RWPE1 (cell line): Measurements from ENCODE around the gene NBEA.

ENCODE experiments used
- CTCF ChIA-PET: fragments of 350-600 bp; sonication (Branson Sonifier 250); formaldehyde crosslinking; extraction: SDS; loops from one replicate; lab custom pipeline; 2021; lab: Yijun Ruan, JAX
- POLR2A ChIA-PET: fragments of 400-600 bp; formaldehyde crosslinking; extraction: SDS; loops from one replicate; lab custom pipeline; 2020; ENCODE audit warnings: antibody characterized with exemption; ENCODE audit not compliant: low non-redundant PET; lab: Yijun Ruan, JAX
- DNase-seq: peaks from one replicate; pipeline ENCODE4 v3.0.0; 2012; ENCODE audit warnings: low spot score
- H3K27ac ChIP-seq: fragments of 450-650 bp; 2 replicates; pipeline ENCODE4 v1.5.1; 2017
- TF ChIP-seq, protein P1 (sequence below): fragments of 450-650 bp; conservative IDR thresholded peaks from 2 replicates; pipeline ENCODE4 v1.5.1; 2017; ENCODE audit warnings: low read depth, mild to moderate bottlenecking

The NBEA gene

DNA sequence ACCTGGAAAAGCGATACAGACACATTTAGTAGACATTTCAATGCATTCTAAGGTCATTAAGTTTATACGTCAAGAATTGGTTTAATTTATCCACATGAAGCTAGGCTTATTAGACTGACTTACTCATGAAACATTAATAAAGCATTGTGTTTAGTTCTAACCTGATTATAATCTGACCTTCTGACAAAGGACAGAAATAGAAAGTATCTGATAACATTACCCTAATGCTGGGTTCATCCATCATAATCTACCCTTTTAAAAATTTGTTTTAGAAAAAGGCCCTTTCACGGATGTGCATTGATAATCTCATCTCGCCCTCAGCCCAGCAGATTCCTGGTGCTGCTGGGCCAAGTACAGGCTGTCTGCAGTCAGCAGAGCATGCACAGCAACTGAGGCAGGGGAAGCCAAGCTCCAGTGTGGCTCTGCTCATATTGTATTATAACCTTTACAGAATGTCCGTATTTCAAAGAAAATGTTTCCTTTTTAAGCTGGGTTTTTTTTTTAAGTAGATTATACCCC lies 676.6 kb downstream of the NBEA start:
- TF ChIP-seq, protein P1, sequence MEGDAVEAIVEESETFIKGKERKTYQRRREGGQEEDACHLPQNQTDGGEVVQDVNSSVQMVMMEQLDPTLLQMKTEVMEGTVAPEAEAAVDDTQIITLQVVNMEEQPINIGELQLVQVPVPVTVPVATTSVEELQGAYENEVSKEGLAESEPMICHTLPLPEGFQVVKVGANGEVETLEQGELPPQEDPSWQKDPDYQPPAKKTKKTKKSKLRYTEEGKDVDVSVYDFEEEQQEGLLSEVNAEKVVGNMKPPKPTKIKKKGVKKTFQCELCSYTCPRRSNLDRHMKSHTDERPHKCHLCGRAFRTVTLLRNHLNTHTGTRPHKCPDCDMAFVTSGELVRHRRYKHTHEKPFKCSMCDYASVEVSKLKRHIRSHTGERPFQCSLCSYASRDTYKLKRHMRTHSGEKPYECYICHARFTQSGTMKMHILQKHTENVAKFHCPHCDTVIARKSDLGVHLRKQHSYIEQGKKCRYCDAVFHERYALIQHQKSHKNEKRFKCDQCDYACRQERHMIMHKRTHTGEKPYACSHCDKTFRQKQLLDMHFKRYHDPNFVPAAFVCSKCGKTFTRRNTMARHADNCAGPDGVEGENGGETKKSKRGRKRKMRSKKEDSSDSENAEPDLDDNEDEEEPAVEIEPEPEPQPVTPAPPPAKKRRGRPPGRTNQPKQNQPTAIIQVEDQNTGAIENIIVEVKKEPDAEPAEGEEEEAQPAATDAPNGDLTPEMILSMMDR, result no peak
- no peak for DNase-seq
- POLR2A ChIA-PET, result no interaction called here
- H3K27ac ChIP-seq, result no peak overlapping the region
- CTCF ChIA-PET, result no interaction called here

DNA sequence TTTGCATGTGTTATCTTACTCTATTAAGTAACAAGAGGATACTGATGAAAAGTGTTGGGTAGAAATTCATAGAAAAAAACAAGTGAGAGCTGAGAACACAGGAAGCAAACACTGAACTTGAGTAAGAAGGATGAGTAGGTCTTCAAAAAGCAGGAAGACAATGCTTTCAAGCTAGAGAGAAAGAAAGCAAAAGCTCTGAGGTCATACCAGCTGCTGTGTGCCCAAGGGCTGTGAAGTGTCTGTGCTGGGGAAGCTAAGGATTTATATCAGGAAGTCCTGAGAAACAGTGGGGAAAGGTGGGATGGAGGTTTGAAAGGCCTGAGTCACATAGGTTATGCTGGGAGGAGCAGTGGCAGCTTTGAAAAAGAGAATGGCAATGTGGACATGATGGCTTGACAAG lies 679.9 kb downstream of the NBEA start:
- no peak overlapping the region for H3K27ac ChIP-seq
- DNase-seq, result no peak
- TF ChIP-seq, protein P1, result no peak
- CTCF ChIA-PET, result interaction anchor here (1.4 kb wide), 1 partner anchor 9 kb away, joined by 6 read pairs; no protein-coding TSS in a partner anchor
- POLR2A ChIA-PET, result no interaction called here

DNA sequence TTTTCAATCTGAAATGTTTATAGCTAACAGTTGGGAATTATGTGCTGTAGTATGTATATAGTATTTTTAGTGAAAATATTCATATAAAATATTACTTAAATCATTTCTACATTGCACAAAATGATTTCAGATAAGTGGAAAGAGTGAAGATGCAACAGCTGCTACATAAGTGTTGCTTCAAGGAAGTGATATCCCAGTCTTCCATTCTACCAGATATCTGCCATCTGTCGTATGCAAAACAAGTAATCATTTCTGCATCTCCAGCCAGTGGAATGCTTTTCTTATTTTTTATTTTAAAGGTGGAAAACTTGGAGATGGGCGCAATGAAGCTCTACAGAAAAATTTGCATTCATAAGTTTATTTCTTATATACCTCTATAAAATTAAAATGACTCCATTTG lies 687.0 kb downstream of the NBEA start:
- no peak overlapping the region for H3K27ac ChIP-seq
- CTCF ChIA-PET, result interaction anchor here (0.5 kb wide), 1 partner anchor 44 kb away, joined by 3 read pairs; no protein-coding TSS in a partner anchor
- TF ChIP-seq, protein P1, result no peak
- POLR2A ChIA-PET, result no interaction called here
- no peak for DNase-seq

DNA sequence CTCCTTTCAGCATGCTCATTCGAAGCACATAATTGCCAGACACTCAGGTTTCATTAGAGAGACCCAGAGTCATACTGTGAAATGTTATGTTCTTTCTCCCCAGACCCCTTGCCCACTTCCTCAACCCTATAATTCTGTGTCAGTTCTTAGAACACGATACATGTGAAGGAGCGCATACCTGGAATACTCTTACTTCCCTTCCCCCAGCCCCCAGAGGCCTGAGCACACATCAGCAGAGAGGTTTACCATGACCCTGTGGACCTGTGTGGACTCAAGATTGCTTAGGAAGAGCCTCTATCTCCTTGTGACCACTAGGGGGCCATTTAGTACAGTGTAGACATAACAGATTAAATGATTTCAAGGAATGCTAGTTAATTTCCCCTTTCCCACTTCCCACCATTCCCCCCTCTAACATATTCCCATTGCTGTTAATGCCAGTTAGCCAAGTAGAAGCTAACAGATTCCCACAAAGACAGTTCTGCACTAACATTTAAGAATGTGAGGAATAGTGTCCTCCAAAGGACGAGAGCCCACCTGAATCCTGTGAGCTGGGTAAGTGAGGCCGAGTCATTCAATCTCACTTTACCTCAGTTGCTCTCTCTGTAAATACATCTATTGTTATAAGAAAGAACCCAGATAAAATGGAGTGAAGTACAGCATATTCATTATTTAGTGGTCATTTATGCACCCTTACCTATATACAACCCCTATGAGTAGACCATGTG lies 688.6 kb downstream of the NBEA start:
- TF ChIP-seq, protein P1, result peak; percentile 59
- POLR2A ChIA-PET, result no interaction called here
- no peak overlapping the region for H3K27ac ChIP-seq
- CTCF ChIA-PET, result interaction anchor here (0.6 to 1.5 kb wide), 5 partner anchors 9 to 1108 kb away, joined by 3 to 6 read pairs (median 3); no protein-coding TSS in a partner anchor
- DNase-seq, result peak; percentile 31

DNA sequence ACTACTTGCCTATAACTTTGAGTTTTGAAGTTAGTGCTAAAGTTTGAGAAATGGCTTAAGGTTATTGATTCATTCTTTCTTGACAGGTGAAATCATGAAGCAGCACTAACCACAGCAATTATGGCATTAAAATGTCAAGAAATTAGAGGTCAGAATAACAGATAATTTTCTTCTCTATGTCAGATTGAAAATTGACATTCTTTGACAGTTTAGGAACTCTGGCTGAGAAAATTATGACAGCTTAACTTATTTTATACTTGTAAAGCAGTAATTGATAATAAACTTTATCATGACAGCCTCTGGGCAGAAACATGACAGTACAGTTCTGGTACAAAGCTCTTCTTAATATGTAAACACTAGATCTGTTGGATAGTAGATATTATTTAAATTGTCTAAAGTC lies 689.6 kb downstream of the NBEA start:
- ChIA-PET CTCF (interaction anchor here (0.6 to 1.5 kb wide), 5 partner anchors 10 to 158 kb away, joined by 3 to 6 read pairs (median 3); no protein-coding TSS in a partner anchor), POLR2A (no interaction called here)

DNA sequence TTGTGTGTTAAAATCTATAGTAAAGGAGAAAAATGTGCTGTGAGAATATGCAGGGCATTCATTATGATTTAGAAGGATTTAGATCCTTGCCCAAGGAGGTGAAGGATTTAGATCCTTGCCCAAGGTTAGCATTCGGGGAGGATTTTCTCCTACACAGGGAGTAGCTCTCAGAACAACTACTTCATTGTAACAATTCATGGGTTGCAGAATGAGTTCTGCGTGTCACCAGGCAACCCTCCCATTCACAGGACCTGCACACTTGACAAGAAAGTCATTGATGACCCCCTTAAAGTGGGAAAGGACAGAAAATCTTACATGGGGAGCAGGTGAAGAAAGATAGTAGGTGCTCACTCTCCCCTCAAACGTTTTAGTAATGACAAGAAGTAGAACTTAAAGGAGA lies 701.6 kb downstream of the NBEA start:
- TF ChIP-seq, protein P1, result no peak
- no peak for DNase-seq
- ChIA-PET CTCF (no interaction called here), POLR2A (no interaction called here)
- H3K27ac ChIP-seq, result no peak overlapping the region

More for the DNA sequence above, 689.6 kb downstream of the NBEA start:
- TF ChIP-seq, protein P1, result no peak
- DNase-seq, result no peak
- H3K27ac ChIP-seq, result no peak overlapping the region
